Activated T-helper 1 cell treated with anti-CD3 and anti-CD28 coated beads, Interleukin-12 subunit alpha, Interleukin-12 subunit beta, Interleukin-2, Interleukin-4 antibody, amounts not matched to agents 30 ng/mL and 10 ng/mL and 1 ng/mL, durations not matched to agents 14 hours and 24 hours and 36 hours (primary cell): ENCODE measurements around the gene HEATR5A. TPM values are rescaled to one million over a fixed set of nuclear protein-coding genes. Genes with fewer than 3 reads are reported as not detected.
"Not testable (repeated sequence)": the region's sequence is repeated elsewhere in the genome, so short reads cannot be mapped to it uniquely, and the experiment has no call there.

ENCODE experiments used
- DNase-seq: peaks from one replicate; pipeline ENCODE4 v3.0.0; 2021; ENCODE audit warnings: low spot score
- H3K27ac Mint-ChIP-seq: one replicate; pipeline ENCODE4 v1.8.0; 2021; ENCODE audit warnings: mild to moderate bottlenecking, mixed read lengths
- H3K27me3 Mint-ChIP-seq: one replicate; pipeline ENCODE4 v1.8.0; 2022; ENCODE audit warnings: mild to moderate bottlenecking, moderate library complexity, mixed read lengths; ENCODE audit not compliant: insufficient read depth
- H3K36me3 Mint-ChIP-seq: one replicate; pipeline ENCODE4 v1.8.0; 2021; ENCODE audit warnings: low read depth, mixed read lengths
- H3K4me1 Mint-ChIP-seq: one replicate; pipeline ENCODE4 v1.8.0; 2021; ENCODE audit warnings: low read depth, mixed read lengths
- H3K4me3 Mint-ChIP-seq: one replicate; pipeline ENCODE4 v1.8.0; 2021; ENCODE audit warnings: mild to moderate bottlenecking, moderate library complexity, mixed read lengths
- H3K9me3 Mint-ChIP-seq: one replicate; pipeline ENCODE4 v1.8.0; 2021; ENCODE audit warnings: mixed read lengths
- intact Hi-C: fragments of 100-400 bp; cut with micrococcal nuclease; formaldehyde crosslinking; loops from one replicate; pipeline ENCODE4 v1.15.1; 2024
- total RNA-seq: library from RNA; stranded (reverse); gene quantifications from 2 replicates; pipeline ENCODE4 v1.2.3, GENCODE V29; 2022

The HEATR5A gene
- total RNA-seq, 1 donor from 2014 or later: 26.4 TPM

DNA sequence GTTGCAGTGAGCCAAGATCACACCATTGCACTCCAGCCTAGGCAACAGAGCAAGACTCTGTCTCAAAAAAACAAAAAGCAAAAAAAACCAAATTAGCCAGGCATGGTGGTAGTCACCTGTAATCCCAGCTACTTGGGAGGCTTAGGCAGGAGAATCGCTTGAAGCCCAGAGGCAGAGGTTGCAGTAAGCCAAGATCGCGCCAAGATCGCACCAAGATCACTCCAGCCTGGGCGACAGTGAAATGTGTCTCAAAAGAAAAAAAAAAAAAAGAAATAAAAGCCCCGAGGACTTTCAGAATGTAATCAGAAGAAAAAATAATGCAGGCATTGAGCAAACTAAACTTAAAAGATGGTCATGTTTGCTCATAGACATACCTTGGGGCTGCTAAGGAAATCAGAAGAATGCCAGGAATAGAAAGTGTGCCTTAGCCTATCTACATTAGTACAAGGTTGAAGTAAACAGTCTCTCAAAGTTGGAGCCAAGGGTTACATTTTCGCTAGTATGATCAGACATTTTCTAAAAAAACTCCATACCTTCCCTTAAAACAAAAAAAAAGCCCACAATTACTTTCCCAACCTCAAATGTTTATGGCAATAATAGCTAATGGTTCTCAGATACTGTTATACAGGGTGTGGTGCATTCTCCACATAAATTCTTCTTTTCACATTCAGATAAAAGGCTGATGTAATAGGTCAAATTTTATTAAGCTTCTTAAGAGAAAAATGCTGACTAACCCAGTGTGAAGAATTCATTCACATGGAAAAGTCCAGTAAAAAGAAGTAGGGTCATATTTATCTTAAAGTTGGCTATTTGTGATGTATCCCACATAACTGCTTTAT, 21.1 kb upstream of the HEATR5A start:
- H3K4me3 Mint-ChIP-seq: no peak overlapping the region
- H3K9me3 Mint-ChIP-seq: peaks cover 4% of the 10 kb centered on the region
- no peaks in the 10 kb centered on the region for H3K27me3 Mint-ChIP-seq
- DNase-seq: no peak
- H3K36me3 Mint-ChIP-seq: peaks cover 10% of the 10 kb centered on the region
- intact Hi-C loops: no loop called here
- no peaks in the 10 kb centered on the region for H3K4me1 Mint-ChIP-seq
- no peak overlapping the region for H3K27ac Mint-ChIP-seq

DNA sequence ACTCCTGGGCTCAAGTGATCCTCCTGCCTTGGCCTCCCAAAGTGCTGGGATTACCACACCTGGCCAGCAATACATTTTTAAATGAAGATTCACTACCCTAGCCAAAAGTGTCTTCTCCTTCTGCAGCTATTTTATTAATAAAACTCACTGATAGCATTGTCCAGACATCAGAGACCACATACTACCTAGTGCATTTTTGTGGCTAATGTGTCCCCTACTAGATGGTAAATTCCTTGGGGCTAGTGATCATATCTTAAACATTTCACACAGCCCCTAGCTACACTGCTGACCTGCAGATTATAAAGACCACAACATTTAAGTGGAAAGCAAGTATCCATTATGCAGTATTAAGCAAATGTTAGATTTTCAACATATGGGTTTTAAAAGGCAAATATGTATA, 19.9 kb upstream of the HEATR5A start:
- no peaks in the 10 kb centered on the region for H3K4me1 Mint-ChIP-seq
- peaks cover 3% of the 10 kb centered on the region for H3K36me3 Mint-ChIP-seq
- intact Hi-C loops: no loop called here
- H3K27me3 Mint-ChIP-seq: no peaks in the 10 kb centered on the region
- no peak overlapping the region for H3K4me3 Mint-ChIP-seq
- no peak overlapping the region for H3K27ac Mint-ChIP-seq
- H3K9me3 Mint-ChIP-seq: peaks cover 4% of the 10 kb centered on the region
- DNase-seq: no peak

DNA sequence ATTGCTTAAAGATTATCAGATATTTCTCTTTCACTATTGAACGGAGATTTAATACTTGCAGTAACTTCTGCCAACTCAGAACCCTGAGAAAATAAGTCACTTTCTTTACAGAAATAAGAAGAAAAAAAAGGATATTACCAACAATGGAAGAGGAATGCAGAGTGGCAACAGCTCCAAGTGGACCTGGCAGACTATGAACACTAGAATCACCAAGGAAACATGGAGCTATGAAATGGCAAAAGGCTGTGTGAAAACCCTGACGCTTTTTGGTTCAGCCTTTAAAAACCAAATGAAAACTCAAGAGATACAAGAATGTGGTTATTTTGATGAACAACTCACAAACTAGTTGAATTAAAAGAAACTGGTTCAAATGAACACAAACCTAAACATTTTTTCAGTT, 19.2 kb upstream of the HEATR5A start:
- peaks cover 3% of the 10 kb centered on the region for H3K36me3 Mint-ChIP-seq
- H3K4me3 Mint-ChIP-seq: no peak overlapping the region
- no peak for DNase-seq
- H3K9me3 Mint-ChIP-seq: peaks cover 4% of the 10 kb centered on the region
- no peak overlapping the region for H3K27ac Mint-ChIP-seq
- H3K4me1 Mint-ChIP-seq: no peaks in the 10 kb centered on the region
- no peaks in the 10 kb centered on the region for H3K27me3 Mint-ChIP-seq
- intact Hi-C loops: no loop called here

DNA sequence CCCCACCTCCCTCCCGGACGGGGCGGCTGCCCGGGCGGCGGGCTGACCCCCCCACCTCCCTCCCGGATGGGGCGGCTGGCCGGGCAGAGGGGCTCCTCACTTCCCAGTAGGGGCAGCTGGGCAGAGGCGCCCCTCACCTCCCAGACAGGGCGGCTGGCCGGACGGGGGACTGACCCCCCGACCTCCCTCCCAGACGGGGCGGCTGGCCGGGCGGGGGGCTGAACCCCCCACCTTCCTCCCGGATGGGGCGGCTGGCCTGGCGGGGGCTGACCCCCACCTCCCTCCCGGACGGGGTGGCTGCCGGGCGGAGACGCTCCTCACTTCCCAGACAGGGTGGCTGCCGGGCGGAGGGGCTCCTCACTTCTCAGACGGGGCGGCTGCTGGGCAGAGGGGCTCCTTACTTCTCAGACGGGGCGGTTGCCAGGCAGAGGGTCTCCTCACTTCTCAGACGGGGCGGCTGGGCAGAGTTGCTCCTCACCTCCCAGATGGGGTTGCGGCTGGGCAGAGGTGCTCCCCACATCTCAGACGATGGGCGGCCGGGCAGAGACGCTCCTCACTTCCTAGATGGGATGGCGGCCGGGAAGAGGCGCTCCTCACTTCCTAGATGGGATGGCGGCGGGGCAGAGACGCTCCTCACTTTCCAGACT, 16.8 kb upstream of the HEATR5A start:
- H3K4me3 Mint-ChIP-seq, H3K27me3 Mint-ChIP-seq, H3K27ac Mint-ChIP-seq, intact Hi-C loops, H3K9me3 Mint-ChIP-seq, DNase-seq, H3K36me3 Mint-ChIP-seq, H3K4me1 Mint-ChIP-seq: not testable (repeated sequence)

DNA sequence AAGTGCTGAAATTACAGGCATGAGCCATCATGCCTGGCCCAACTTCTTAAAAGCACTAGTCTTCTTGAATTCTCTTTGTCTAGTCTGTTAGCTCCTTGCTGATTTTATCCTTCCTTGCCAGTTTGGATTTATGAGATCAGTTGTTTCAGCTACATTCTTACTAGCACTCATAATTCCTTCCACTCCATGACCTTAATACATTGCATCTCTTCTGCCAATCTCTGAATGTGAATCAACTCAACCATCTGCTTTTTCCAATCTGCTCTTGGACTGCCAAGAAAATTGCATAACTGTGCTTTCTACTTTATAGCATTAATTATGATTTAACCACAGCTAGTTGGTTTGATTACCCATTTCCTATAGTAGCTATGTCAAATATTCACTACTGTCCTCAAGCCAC, 14.9 kb upstream of the HEATR5A start:
- Mint-ChIP-seq H3K4me1 (peaks cover 3% of the 10 kb centered on the region), H3K9me3 (no peaks in the 10 kb centered on the region), H3K4me3 (no peak overlapping the region), H3K36me3 (peaks cover 2% of the 10 kb centered on the region), H3K27ac (no peak overlapping the region), H3K27me3 (no peaks in the 10 kb centered on the region)
- intact Hi-C loops: no loop called here
- no peak for DNase-seq

DNA sequence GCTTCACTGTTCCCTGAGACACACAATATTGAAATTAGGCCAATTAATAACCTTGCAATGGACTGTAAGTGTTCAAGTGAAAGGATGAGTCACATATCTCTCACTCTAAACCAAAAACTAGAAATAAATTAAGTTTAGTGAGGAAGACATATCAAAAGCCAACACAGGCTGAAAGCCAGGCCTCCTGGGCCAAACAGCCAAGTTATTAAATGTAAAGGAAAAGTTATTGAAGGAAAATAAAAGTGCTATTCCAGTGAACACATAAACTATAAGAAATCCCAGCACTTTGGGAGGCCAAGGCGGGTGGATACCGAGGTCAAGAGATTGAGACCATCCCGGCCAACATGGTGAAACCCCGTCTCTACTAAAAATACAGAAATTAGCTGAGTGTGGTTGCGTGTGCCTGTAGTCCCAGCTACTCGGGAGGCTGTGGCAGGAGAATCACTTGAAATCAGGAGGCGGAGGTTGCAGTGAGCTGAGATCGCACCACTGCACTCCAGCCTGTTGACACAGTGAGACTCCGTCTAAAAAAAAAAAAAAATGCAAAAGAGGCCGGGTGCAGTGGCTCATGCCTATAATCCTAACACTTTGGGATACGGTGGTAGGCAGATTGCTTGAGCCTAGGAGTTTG, 10.4 kb upstream of the HEATR5A start:
- no peaks in the 10 kb centered on the region for H3K9me3 Mint-ChIP-seq
- intact Hi-C loops: no loop called here
- no peaks in the 10 kb centered on the region for H3K27me3 Mint-ChIP-seq
- DNase-seq: no peak
- no peak overlapping the region for H3K4me3 Mint-ChIP-seq
- H3K27ac Mint-ChIP-seq: peak overlapping the region; percentile 25
- peaks cover 2% of the 10 kb centered on the region for H3K36me3 Mint-ChIP-seq
- peaks cover 11% of the 10 kb centered on the region for H3K4me1 Mint-ChIP-seq

DNA sequence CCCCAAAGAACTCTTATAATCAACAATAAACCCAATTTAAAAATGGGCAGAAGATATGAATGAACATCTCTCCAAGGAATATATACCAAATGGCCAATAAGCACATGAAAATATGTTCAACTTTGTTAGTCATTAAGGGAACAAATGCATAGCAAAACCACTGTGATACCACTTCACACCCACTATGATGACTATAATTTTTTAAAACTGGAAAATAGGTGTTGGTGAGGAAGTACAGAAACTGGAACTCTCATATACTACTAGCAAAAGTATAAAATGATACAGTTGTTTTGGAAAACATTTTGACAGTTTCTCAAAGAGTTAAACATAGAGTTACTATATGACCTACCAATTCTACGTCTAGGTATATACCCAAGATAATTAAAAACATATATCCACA, 9.4 kb upstream of the HEATR5A start:
- Mint-ChIP-seq H3K27ac (peak overlapping the region; percentile 73), H3K4me1 (peaks cover 11% of the 10 kb centered on the region), H3K27me3 (no peaks in the 10 kb centered on the region), H3K36me3 (peaks cover 2% of the 10 kb centered on the region), H3K4me3 (no peak overlapping the region), H3K9me3 (no peaks in the 10 kb centered on the region)
- DNase-seq: no peak
- intact Hi-C loops: loop anchor here (1.0 kb wide), 1 partner anchor 8 kb away; no protein-coding TSS in a partner anchor

DNA sequence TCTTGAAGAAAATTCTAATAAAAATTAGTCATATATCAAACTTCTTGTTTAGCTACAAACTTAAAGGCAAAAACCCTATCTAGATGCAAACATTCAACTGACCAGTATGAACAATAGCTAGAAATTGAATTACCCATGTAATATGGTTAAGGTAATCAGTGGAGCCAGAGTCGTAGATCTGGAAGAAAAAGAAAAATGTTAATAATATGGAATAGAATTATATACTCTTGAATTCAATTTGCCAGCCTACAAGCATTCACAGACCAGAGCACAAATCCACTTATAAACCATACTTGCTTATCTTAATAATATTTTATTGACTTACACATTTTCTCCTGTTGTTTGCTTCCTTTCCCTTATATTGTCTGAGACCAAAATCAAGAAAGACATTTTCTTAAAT, 7.7 kb upstream of the HEATR5A start:
- Mint-ChIP-seq H3K27ac (no peak overlapping the region), H3K4me1 (peaks cover 11% of the 10 kb centered on the region), H3K27me3 (no peaks in the 10 kb centered on the region), H3K9me3 (no peaks in the 10 kb centered on the region), H3K36me3 (peaks cover 2% of the 10 kb centered on the region), H3K4me3 (no peak overlapping the region)
- intact Hi-C loops: no loop called here
- no peak for DNase-seq

DNA sequence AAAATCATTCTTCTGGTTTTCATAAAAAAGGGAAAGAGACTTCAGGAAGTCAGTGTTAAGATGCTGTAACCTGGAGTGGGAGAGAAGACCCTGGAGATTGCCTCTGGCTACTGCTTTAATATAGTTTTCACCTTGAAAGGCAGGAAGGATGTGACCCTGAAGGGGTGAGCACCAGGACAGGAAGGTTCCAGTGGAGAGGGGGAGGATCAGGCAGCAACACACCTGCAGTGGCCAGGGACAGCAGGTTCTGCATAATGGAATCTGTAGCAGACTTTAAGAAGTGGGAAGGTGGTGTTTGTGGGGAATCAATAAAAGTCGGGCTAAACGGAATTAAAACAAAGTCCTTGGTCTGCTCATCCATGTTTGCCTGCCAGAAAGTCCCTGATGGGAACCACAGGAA, 6.3 kb upstream of the HEATR5A start:
- intact Hi-C loops: no loop called here
- Mint-ChIP-seq H3K9me3 (no peaks in the 10 kb centered on the region), H3K27me3 (no peaks in the 10 kb centered on the region), H3K36me3 (no peaks in the 10 kb centered on the region), H3K27ac (no peak overlapping the region), H3K4me1 (peaks cover 14% of the 10 kb centered on the region), H3K4me3 (no peak overlapping the region)
- DNase-seq: no peak

DNA sequence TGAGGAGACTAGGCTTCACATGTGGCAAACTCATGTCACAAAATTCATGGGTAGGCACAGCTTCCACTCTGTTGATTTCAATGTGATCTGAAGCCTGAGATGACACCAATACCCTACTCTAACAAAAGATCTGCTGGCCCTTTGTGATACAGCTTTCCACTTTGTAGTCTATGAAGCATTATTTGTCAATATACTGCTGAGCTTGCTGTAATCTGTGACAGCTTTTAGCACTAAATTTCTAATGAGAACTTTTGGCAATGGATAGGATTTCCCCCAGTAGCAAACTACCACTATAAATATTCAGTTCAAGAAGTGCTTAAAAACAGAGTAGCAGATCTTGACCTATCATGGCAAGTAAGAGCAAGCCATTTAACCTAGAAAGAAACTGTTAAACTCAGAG, 5.6 kb upstream of the HEATR5A start:
- DNase-seq: no peak
- intact Hi-C loops: no loop called here
- no peaks in the 10 kb centered on the region for H3K36me3 Mint-ChIP-seq
- no peak overlapping the region for H3K27ac Mint-ChIP-seq
- H3K4me1 Mint-ChIP-seq: peaks cover 21% of the 10 kb centered on the region
- no peak overlapping the region for H3K4me3 Mint-ChIP-seq
- H3K9me3 Mint-ChIP-seq: no peaks in the 10 kb centered on the region
- no peaks in the 10 kb centered on the region for H3K27me3 Mint-ChIP-seq

DNA sequence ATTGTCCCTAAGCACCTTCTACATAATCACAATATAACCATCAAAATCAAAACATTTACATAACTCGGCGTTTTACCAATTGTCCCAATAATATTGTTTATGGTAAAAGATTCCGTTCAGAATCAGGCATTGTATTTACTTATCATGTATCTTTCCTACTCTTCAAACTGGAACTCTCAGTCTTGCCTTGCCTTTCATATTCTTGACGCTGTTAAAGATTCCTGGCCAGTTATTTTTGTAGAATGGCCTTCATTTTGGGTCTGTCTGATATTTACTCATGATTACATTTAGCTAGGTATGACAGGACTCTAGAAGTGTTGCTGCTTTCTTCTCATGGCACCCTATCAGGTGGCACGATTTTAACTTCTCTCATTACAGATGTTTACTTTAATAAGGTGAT, 850 bp upstream of the HEATR5A start:
- intact Hi-C loops: loop anchor here (1.0 to 5.0 kb wide), 3 partner anchors 8 to 394 kb away; partner anchors contain the start of genes AP4S1 and STRN3
- Mint-ChIP-seq H3K4me1 (peaks cover 26% of the 10 kb centered on the region), H3K36me3 (peaks cover 2% of the 10 kb centered on the region), H3K27me3 (peaks cover 2% of the 10 kb centered on the region), H3K27ac (peak overlapping the region; percentile 90), H3K4me3 (peak overlapping the region; percentile 98), H3K9me3 (no peaks in the 10 kb centered on the region)
- DNase-seq: no peak

DNA sequence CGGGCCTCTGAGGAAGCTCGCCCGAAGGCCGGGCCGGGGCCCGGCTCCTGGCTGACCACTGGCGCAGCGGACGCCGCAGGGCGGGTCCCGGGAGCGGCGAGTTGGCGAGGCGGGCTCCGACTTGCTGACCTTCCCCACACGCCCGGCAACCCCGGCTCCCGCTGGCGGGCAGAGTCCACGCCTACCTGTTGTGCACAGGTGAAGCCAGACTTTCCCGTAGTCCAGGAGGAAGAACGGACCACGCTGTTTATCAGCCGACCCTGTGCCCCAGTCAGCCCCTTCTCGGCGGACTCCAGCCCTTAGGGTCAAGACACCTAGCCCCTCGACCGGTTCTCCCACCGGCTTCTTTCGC, 407 bp downstream of the HEATR5A start:
- peaks cover 2% of the 10 kb centered on the region for H3K36me3 Mint-ChIP-seq
- H3K27me3 Mint-ChIP-seq: peaks cover 2% of the 10 kb centered on the region
- peak; percentile 6 for DNase-seq
- peaks cover 30% of the 10 kb centered on the region for H3K4me1 Mint-ChIP-seq
- peak overlapping the region; percentile 90 for H3K27ac Mint-ChIP-seq
- H3K4me3 Mint-ChIP-seq: peak overlapping the region; percentile 98
- intact Hi-C loops: loop anchor here (1.0 to 10.0 kb wide), 9 partner anchors 12 to 795 kb away; partner anchors contain the start of genes AP4S1, DTD2, NUBPL and SCFD1
- no peaks in the 10 kb centered on the region for H3K9me3 Mint-ChIP-seq
